A549 treated with CpdA at 1 μM for 4 hours (cell line): ENCODE data around the gene KRTAP21-2. TPM values are rescaled to one million over a fixed set of nuclear protein-coding genes. Genes with fewer than 3 reads are reported as not detected.

Source experiments
- total RNA-seq: library from RNA; stranded (reverse); fragments of 200-300 nt; extraction: Qiagen RNA extraction; gene quantifications from 5 replicates; pipeline ENCODE4 v1.2.3, GENCODE V29; 2022; ENCODE audit warnings: low read depth

KRTAP21-2 gene
- not detected in 5 replicates for total RNA-seq

GRCh38 chr21:30747159-30747558 lies at the start of gene KRTAP21-2:
TSS of gene KRTAP21-2 (minus strand) at chr21:30747259. CDS start at chr21:30747202, 57 bp downstream.

GRCh38 chr21:30755328-30755727 lies 8.3 kb upstream of the KRTAP21-2 start, which contains the start of gene KRTAP21-1:
TSS of gene KRTAP21-1 (minus strand) at chr21:30755428. CDS start at chr21:30755378, 50 bp downstream.

GRCh38 chr21:30718239-30718909 lies 28.7 kb downstream of the KRTAP21-2 start, which contains the start of gene KRTAP21-3:
TSS of gene KRTAP21-3 (minus strand) at chr21:30718777. CDS start at chr21:30718759, 18 bp downstream.

Other genes with a start within 250 kb of the KRTAP21-2 start
- gene KRTAP19-5, start 245.1 kb downstream of the KRTAP21-2 start, total RNA-seq: not detected in 5 replicates
- not detected in 5 replicates for gene KRTAP19-6, start 205.4 kb downstream of the KRTAP21-2 start, total RNA-seq
- gene KRTAP19-7, start 185.9 kb downstream of the KRTAP21-2 start, total RNA-seq: not detected in 5 replicates
- not detected in 5 replicates for gene KRTAP22-2, start 156.9 kb downstream of the KRTAP21-2 start, total RNA-seq
- gene KRTAP6-3, start 154.8 kb downstream of the KRTAP21-2 start, total RNA-seq: not detected in 5 replicates
- not detected in 5 replicates for gene KRTAP6-2, start 148.4 kb downstream of the KRTAP21-2 start, total RNA-seq
- not detected in 5 replicates for gene KRTAP22-1, start 146.2 kb downstream of the KRTAP21-2 start, total RNA-seq
- gene KRTAP6-1, start 133.3 kb downstream of the KRTAP21-2 start, total RNA-seq: not detected in 5 replicates
- not detected in 5 replicates for gene KRTAP20-1, start 130.8 kb downstream of the KRTAP21-2 start, total RNA-seq
- not detected in 5 replicates for gene KRTAP20-4, start 126.6 kb downstream of the KRTAP21-2 start, total RNA-seq
- not detected in 5 replicates for gene KRTAP20-2, start 112.1 kb downstream of the KRTAP21-2 start, total RNA-seq
- not detected in 5 replicates for gene KRTAP20-3, start 104.4 kb downstream of the KRTAP21-2 start, total RNA-seq
- gene KRTAP21-3, start 28.5 kb downstream of the KRTAP21-2 start, total RNA-seq: not detected in 5 replicates
- gene KRTAP21-1, start 8.2 kb upstream of the KRTAP21-2 start, total RNA-seq: not detected in 5 replicates
- not detected in 5 replicates for gene KRTAP8-1, start 66.0 kb upstream of the KRTAP21-2 start, total RNA-seq
- gene KRTAP7-1, start 82.5 kb upstream of the KRTAP21-2 start, total RNA-seq: not detected in 5 replicates
- not detected in 5 replicates for gene KRTAP11-1, start 134.3 kb upstream of the KRTAP21-2 start, total RNA-seq